ENCODE data around the gene LSS. TPM values are rescaled to one million over a fixed set of nuclear protein-coding genes. Genes with fewer than 3 reads are reported as not detected.

The LSS gene
- total RNA-seq, 1 experiment from 2014 or later = 121 TPM

DNA sequence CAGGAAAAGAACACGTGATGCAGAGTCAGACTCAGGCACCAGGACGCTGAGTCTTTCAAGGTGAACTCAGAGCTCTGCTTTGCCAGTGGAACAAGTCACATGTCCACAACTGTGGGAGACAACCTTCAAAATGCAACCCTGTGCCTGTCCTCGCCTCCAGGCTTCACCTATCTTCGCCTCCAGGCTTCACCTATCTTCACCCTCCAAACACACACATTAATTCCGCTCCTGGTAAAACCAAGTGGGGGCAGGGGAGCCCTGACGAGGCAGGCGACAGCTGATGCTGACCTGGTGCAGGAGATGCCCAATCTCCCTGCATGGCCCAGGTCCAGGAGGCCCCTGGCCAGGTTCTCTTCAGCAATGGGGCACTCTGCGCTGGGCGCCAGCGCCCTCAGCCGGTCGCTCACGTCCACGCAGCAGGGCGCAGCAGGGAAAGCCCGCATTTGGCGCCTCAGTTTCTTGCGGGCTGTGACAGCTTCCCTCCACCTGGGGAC is 28.0 kb upstream of the LSS start:
- BruUV-seq (replicated peaks) = no TSS peak
- TF ChIP-seq, protein P1, sequence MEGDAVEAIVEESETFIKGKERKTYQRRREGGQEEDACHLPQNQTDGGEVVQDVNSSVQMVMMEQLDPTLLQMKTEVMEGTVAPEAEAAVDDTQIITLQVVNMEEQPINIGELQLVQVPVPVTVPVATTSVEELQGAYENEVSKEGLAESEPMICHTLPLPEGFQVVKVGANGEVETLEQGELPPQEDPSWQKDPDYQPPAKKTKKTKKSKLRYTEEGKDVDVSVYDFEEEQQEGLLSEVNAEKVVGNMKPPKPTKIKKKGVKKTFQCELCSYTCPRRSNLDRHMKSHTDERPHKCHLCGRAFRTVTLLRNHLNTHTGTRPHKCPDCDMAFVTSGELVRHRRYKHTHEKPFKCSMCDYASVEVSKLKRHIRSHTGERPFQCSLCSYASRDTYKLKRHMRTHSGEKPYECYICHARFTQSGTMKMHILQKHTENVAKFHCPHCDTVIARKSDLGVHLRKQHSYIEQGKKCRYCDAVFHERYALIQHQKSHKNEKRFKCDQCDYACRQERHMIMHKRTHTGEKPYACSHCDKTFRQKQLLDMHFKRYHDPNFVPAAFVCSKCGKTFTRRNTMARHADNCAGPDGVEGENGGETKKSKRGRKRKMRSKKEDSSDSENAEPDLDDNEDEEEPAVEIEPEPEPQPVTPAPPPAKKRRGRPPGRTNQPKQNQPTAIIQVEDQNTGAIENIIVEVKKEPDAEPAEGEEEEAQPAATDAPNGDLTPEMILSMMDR (IDR thresholded peaks at IDR 0.05; ENCODE audit: insufficient read depth in 1 of 2, low read depth in 1 of 2, low read length in 1 of 2, severe bottlenecking in 1 of 2, unreplicated experiment in 1 of 2) = no peak
- Histone ChIP-seq H3K4me1 (no peaks in the 10 kb centered on the region), H3K4me3 (ENCODE audit: low read depth, low read length) (no peak overlapping the region), H3K9me3 (no peaks in the 10 kb centered on the region), H3K27me3 (replicated peaks; ENCODE audit: control insufficient read depth, insufficient read depth, low read length) (no peaks in the 10 kb centered on the region), H3K36me3 (ENCODE audit: control insufficient read depth, insufficient read depth, low read length) (peaks cover 3% of the 10 kb centered on the region)
- no peak for DNase-seq
- ChIA-PET POLR2A (no interaction called here), CTCF (no interaction called here)
- H3K9me3 Mint-ChIP-seq (ENCODE audit: unreplicated experiment) = no peaks in the 10 kb centered on the region
- no peaks in the 10 kb centered on the region for H3K4me1 Mint-ChIP-seq (ENCODE audit: low read depth, unreplicated experiment)
- intact Hi-C loops (cut with micrococcal nuclease; ENCODE audit: unreplicated experiment) = no loop called here
- H3K36me3 Mint-ChIP-seq (ENCODE audit: insufficient read depth, unreplicated experiment) = peaks cover 94% of the 10 kb centered on the region
- H3K4me3 Mint-ChIP-seq (ENCODE audit: unreplicated experiment) = no peak overlapping the region
- no peak overlapping the region for H3K27ac Mint-ChIP-seq (ENCODE audit: unreplicated experiment)
- no peaks in the 10 kb centered on the region for H3K27me3 Mint-ChIP-seq (ENCODE audit: insufficient read depth, unreplicated experiment)

DNA sequence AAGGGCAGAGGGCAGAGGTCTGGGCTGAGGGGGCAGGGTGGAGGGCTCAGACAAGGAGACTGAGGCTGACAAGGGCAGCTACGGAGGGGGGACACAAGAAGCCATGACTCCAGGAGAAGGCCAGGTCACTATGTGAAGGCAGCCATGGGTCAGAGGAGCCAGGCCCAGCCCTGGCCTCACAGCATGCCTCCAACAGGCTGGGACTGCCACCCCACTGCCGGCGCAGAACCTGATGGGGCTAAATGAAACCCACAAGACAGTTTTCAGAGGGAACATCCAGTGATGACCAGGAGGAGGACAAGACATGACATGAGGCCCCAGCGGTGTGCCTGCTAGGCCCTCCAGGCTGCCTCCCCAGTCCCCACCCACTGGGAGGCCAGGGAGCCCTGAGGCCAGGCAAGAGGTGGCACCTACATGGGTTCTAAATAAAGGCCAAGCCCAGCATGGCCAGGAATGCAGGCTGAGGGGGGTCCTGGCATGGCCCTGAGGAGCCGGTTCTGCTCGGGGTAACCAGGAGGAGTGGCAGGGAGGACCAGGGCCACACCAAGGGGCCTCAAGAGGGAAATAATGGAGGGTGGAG is 27.3 kb upstream of the LSS start:
- H3K4me1 Mint-ChIP-seq (ENCODE audit: low read depth, unreplicated experiment) = no peaks in the 10 kb centered on the region
- intact Hi-C loops (cut with micrococcal nuclease; ENCODE audit: unreplicated experiment) = no loop called here
- Histone ChIP-seq H3K27me3 (replicated peaks; ENCODE audit: control insufficient read depth, insufficient read depth, low read length) (no peaks in the 10 kb centered on the region), H3K9me3 (no peaks in the 10 kb centered on the region), H3K4me1 (no peaks in the 10 kb centered on the region), H3K4me3 (ENCODE audit: low read depth, low read length) (no peak overlapping the region), H3K36me3 (ENCODE audit: control insufficient read depth, insufficient read depth, low read length) (peaks cover 3% of the 10 kb centered on the region)
- CTCF ChIA-PET = no interaction called here
- DNase-seq = no peak
- H3K27ac Mint-ChIP-seq (ENCODE audit: unreplicated experiment) = no peak overlapping the region
- H3K27me3 Mint-ChIP-seq (ENCODE audit: insufficient read depth, unreplicated experiment) = no peaks in the 10 kb centered on the region
- BruUV-seq (replicated peaks) = no TSS peak
- no peak overlapping the region for H3K4me3 Mint-ChIP-seq (ENCODE audit: unreplicated experiment)
- TF ChIP-seq, protein P1 (IDR thresholded peaks at IDR 0.05; ENCODE audit: insufficient read depth in 1 of 2, low read depth in 1 of 2, low read length in 1 of 2, severe bottlenecking in 1 of 2, unreplicated experiment in 1 of 2) = no peak
- H3K36me3 Mint-ChIP-seq (ENCODE audit: insufficient read depth, unreplicated experiment) = peaks cover 94% of the 10 kb centered on the region
- H3K9me3 Mint-ChIP-seq (ENCODE audit: unreplicated experiment) = no peaks in the 10 kb centered on the region
- POLR2A ChIA-PET = no interaction called here

DNA sequence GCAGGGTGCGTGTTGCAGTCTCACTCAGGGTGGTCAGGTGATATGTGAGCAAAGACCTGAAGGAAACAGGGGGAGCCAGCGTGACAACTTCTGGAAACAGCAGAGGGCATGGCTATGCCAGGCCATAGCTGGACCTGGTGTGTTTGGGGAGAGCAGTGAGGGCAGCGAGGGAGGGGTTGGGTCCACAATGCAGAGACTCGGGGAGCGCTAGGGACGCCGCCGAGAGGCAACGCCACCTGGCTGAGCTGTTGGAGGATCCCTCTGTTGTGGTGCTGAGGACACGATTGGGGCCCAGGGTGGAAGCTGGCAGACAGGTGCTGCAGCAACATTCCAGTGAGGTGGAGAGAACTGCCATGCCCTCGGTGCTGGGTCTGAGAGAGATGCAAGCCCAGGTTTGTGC is 26.6 kb upstream of the LSS start:
- Mint-ChIP-seq H3K9me3 (ENCODE audit: unreplicated experiment) (no peaks in the 10 kb centered on the region), H3K4me3 (ENCODE audit: unreplicated experiment) (no peak overlapping the region), H3K4me1 (ENCODE audit: low read depth, unreplicated experiment) (no peaks in the 10 kb centered on the region), H3K27ac (ENCODE audit: unreplicated experiment) (peak overlapping the region; percentile 43), H3K36me3 (ENCODE audit: insufficient read depth, unreplicated experiment) (peaks cover 94% of the 10 kb centered on the region), H3K27me3 (ENCODE audit: insufficient read depth, unreplicated experiment) (no peaks in the 10 kb centered on the region)
- CTCF ChIA-PET = no interaction called here
- H3K4me1 ChIP-seq = no peaks in the 10 kb centered on the region
- no TSS peak for BruUV-seq (replicated peaks)
- peaks cover 3% of the 10 kb centered on the region for H3K36me3 ChIP-seq (ENCODE audit: control insufficient read depth, insufficient read depth, low read length)
- H3K9me3 ChIP-seq = no peaks in the 10 kb centered on the region
- intact Hi-C loops (cut with micrococcal nuclease; ENCODE audit: unreplicated experiment) = no loop called here
- no peak for DNase-seq
- TF ChIP-seq, protein P1 (IDR thresholded peaks at IDR 0.05; ENCODE audit: insufficient read depth in 1 of 2, low read depth in 1 of 2, low read length in 1 of 2, severe bottlenecking in 1 of 2, unreplicated experiment in 1 of 2) = no peak
- POLR2A ChIA-PET = no interaction called here
- H3K27me3 ChIP-seq (replicated peaks; ENCODE audit: control insufficient read depth, insufficient read depth, low read length) = no peaks in the 10 kb centered on the region
- H3K4me3 ChIP-seq (ENCODE audit: low read depth, low read length) = no peak overlapping the region
